HG02943 (cell line): ENCODE results near the gene PYGL.
"Not testable (repeated sequence)": the region's sequence is repeated elsewhere in the genome, so short reads cannot be mapped to it uniquely, and the experiment has no call there.

ENCODE experiments used
- ATAC-seq: cut with Tn5 transposase; IDR thresholded peaks from one replicate; pipeline ENCODE4 v1.9.1; 2021; ENCODE audit warnings: mild to moderate bottlenecking, low read depth, moderate library complexity; ENCODE audit not compliant: unreplicated experiment

Gene PYGL

GRCh38 chr14:50955373-50956043 lies 11.2 kb upstream of the PYGL start:
- ATAC-seq = no peak

- no peak for ATAC-seq
These were observed 10.6 kb upstream of the PYGL start for GRCh38 chr14:50954811-50955372.

- ATAC-seq = no peak
These were observed 9.2 kb upstream of the PYGL start for GRCh38 chr14:50953502-50953901.

- no peak for ATAC-seq
These were observed 6.7 kb upstream of the PYGL start for GRCh38 chr14:50951032-50951431.

GRCh38 chr14:50948205-50948604 lies 3.9 kb upstream of the PYGL start:
- ATAC-seq = no peak

GRCh38 chr14:50947446-50947845 lies 3.2 kb upstream of the PYGL start:
- no peak for ATAC-seq

GRCh38 chr14:50946234-50946935 lies 2.1 kb upstream of the PYGL start:
- ATAC-seq = no peak

GRCh38 chr14:50944647-50945413 lies 547 bp upstream of the PYGL start:
- no peak for ATAC-seq

GRCh38 chr14:50943261-50943942 lies 881 bp downstream of the PYGL start:
- ATAC-seq = no peak

GRCh38 chr14:50941638-50942037 lies 2.6 kb downstream of the PYGL start:
- not testable (repeated sequence) for ATAC-seq

- ATAC-seq = no peak
These were observed 3.1 kb downstream of the PYGL start for GRCh38 chr14:50941151-50941550.

- ATAC-seq = no peak
These were observed 6.5 kb downstream of the PYGL start for GRCh38 chr14:50937800-50938199.

GRCh38 chr14:50937325-50937724 lies 7.0 kb downstream of the PYGL start:
- ATAC-seq = no peak

GRCh38 chr14:50936882-50937281 lies 7.4 kb downstream of the PYGL start:
- no peak for ATAC-seq

GRCh38 chr14:50936016-50936340 lies 8.3 kb downstream of the PYGL start:
- ATAC-seq = no peak

- ATAC-seq = no peak
These were observed 8.9 kb downstream of the PYGL start for GRCh38 chr14:50935126-50936015.

- ATAC-seq = no peak
These were observed 11.4 kb downstream of the PYGL start for GRCh38 chr14:50932592-50933495.

GRCh38 chr14:50932156-50932555 lies 12.1 kb downstream of the PYGL start:
- ATAC-seq = no peak

- no peak for ATAC-seq
These were observed 12.7 kb downstream of the PYGL start for GRCh38 chr14:50931559-50931958.
